Activated CD4-positive, alpha-beta T cell treated with anti-CD3 and anti-CD28 coated beads for 36 hours (primary cell): Measurements from ENCODE around the gene ITGA11. TPM values are rescaled to one million over a fixed set of nuclear protein-coding genes. Genes with fewer than 3 reads are reported as not detected.

Experiments
- ATAC-seq: fragments of 200-7000 bp; cut with Tn5 transposase; one replicate; pipeline ENCODE4 v1.10.0; 2021; ENCODE audit warnings: mild to moderate bottlenecking, moderate library complexity
- CTCF ChIA-PET: fragments of 350-600 bp; sonication (Branson Sonifier 250); formaldehyde crosslinking; loops from one replicate; lab custom pipeline; 2021; ENCODE audit warnings: antibody characterized with exemption; lab: Charles Lee
- POLR2A ChIA-PET: fragments of 350-600 bp; sonication (Branson Sonifier 250); formaldehyde crosslinking; loops from one replicate; lab custom pipeline; 2021; ENCODE audit warnings: antibody characterized with exemption, inconsistent platforms; lab: Charles Lee
- DNase-seq: peaks from one replicate; pipeline ENCODE4 v3.0.0-alpha.2; 2020
- H3K27ac Mint-ChIP-seq: one replicate; pipeline ENCODE4 v1.8.0; 2021; ENCODE audit warnings: mixed read lengths
- H3K27me3 Mint-ChIP-seq: one replicate; pipeline ENCODE4 v1.8.0; 2021; ENCODE audit warnings: mixed read lengths
- H3K36me3 Mint-ChIP-seq: one replicate; pipeline ENCODE4 v1.8.0; 2021; ENCODE audit warnings: low read depth, mixed read lengths
- H3K4me1 Mint-ChIP-seq: one replicate; pipeline ENCODE4 v1.8.0; 2021; ENCODE audit warnings: mixed read lengths
- H3K4me3 Mint-ChIP-seq: one replicate; pipeline ENCODE4 v1.8.0; 2021; ENCODE audit warnings: mild to moderate bottlenecking, moderate library complexity, mixed read lengths
- H3K9me3 Mint-ChIP-seq: one replicate; pipeline ENCODE4 v1.8.0; 2021; ENCODE audit warnings: low read depth, mixed read lengths
- intact Hi-C, 2 experiments: fragments of 100-400 bp; cut with DNase I in 1 of 2; cut with micrococcal nuclease in 1 of 2; formaldehyde crosslinking; loops; one replicate each; pipeline versions ENCODE4 v1.14.2 to v1.15.1; 2022 to 2024; cut with DNase I, micrococcal nuclease
- total RNA-seq, 2 experiments: library from RNA; stranded (reverse); gene quantifications; one replicate each; pipeline ENCODE4 v1.2.3, GENCODE V29; 2021

The ITGA11 gene
- total RNA-seq, 2 experiments from 2014 or later = 2.9 to 3.2 TPM

GRCh38 chr15:68469162-68470048 is 37.4 kb upstream of the ITGA11 start:
- ChIA-PET CTCF (interaction anchor here (1.4 kb wide), 1 partner anchor 18 kb away, joined by 3 read pairs; no protein-coding TSS in a partner anchor), POLR2A (no interaction called here)
- ATAC-seq (no peak), DNase-seq (no peak)
- intact Hi-C loops = no loop called here
- no peaks in the 10 kb centered on the region for H3K9me3 Mint-ChIP-seq
- H3K4me1 Mint-ChIP-seq = no peaks in the 10 kb centered on the region
- peaks cover 4% of the 10 kb centered on the region for H3K27me3 Mint-ChIP-seq
- H3K4me3 Mint-ChIP-seq = no peak overlapping the region
- H3K36me3 Mint-ChIP-seq = no peaks in the 10 kb centered on the region
- no peak overlapping the region for H3K27ac Mint-ChIP-seq

GRCh38 chr15:68466876-68467275 is 34.9 kb upstream of the ITGA11 start:
- DNase-seq (no peak), ATAC-seq (no peak)
- Mint-ChIP-seq H3K9me3 (no peaks in the 10 kb centered on the region), H3K27me3 (peaks cover 3% of the 10 kb centered on the region), H3K4me1 (no peaks in the 10 kb centered on the region), H3K4me3 (no peak overlapping the region), H3K27ac (no peak overlapping the region), H3K36me3 (no peaks in the 10 kb centered on the region)
- ChIA-PET CTCF (interaction anchor here (1.2 to 1.5 kb wide), 2 partner anchors 159 to 160 kb away, joined by 3 to 4 read pairs; no protein-coding TSS in a partner anchor), POLR2A (no interaction called here)
- intact Hi-C loops = no loop called here

DNA sequence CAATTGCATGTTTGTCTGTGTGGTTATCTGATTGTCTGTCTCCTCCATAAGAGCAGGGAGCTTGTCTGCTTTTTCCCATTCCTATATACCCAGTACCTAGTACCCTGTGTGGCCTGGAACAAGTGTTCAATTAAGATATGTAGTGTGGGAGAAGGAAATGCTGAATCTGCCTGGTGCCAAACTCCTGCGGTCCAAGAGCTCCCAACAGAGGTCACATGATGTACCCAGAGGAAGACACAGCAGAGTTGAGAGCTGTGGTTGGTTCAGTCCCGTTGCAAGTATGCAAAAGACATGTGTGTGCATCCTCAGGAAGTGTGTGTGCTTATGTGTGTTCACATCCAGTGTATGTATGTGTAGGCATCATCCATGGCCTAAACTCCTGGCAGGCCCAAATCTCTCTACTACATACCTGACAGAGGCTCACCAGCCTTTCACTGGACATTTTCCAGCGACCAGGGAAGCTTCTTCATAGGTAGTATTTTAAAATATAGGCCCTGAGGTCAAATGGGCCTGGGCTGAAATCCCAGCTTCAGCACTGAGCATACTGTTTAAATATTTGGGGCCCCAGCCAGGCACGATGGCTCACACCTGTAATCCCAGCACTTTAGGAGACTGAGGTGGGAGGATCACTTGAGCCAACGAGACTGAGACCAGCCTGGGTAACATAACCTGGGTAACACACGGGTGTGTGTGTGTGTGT is 34.0 kb upstream of the ITGA11 start:
- Mint-ChIP-seq H3K4me3 (no peak overlapping the region), H3K4me1 (no peaks in the 10 kb centered on the region), H3K36me3 (no peaks in the 10 kb centered on the region), H3K27me3 (peaks cover 3% of the 10 kb centered on the region), H3K9me3 (no peaks in the 10 kb centered on the region), H3K27ac (no peak overlapping the region)
- no peak for ATAC-seq
- intact Hi-C loops = no loop called here
- CTCF ChIA-PET = interaction anchor here (1.2 to 1.5 kb wide), 2 partner anchors 158 to 160 kb away, joined by 3 to 4 read pairs; no protein-coding TSS in a partner anchor
- no peak for DNase-seq
- POLR2A ChIA-PET = no interaction called here

DNA sequence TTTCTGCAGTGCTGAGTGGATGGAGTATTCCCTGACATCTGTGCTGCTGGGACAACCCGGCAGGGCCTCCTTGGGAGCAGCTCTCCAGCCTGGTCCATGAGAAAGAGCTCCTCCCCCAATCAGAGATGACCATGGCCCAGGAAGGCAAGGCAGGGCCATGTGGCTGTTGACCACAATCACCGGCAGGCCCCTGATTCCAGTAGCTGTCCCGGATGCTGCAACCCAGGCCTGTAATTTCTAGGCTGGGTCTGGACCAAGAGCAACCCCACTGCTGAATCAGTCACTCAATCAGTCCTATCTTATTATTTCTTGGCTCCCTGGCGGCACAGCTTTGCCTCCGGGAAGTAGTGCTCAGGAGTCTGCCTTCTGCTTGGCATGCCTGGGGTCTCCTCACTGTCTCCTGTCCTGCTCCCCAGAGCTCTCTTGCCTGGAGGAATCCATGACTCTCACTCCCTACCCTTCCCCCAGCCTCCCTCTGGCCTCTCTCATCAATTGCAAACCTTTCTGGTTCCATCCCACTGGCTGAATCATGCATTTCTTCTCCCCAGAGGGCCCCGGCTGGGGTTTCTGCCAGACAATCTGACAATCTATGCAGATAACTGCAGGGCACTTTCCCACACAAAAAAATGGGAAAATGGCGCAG is 32.6 kb upstream of the ITGA11 start:
- ChIA-PET CTCF (no interaction called here), POLR2A (no interaction called here)
- Mint-ChIP-seq H3K36me3 (no peaks in the 10 kb centered on the region), H3K9me3 (no peaks in the 10 kb centered on the region), H3K27me3 (peaks cover 7% of the 10 kb centered on the region), H3K4me1 (no peaks in the 10 kb centered on the region), H3K4me3 (no peak overlapping the region), H3K27ac (no peak overlapping the region)
- no peak for DNase-seq
- intact Hi-C loops = no loop called here
- ATAC-seq = no peak

GRCh38 chr15:68463996-68464395 is 32.0 kb upstream of the ITGA11 start:
- Mint-ChIP-seq H3K27ac (no peak overlapping the region), H3K9me3 (no peaks in the 10 kb centered on the region), H3K4me3 (no peak overlapping the region), H3K4me1 (no peaks in the 10 kb centered on the region), H3K27me3 (peaks cover 7% of the 10 kb centered on the region), H3K36me3 (no peaks in the 10 kb centered on the region)
- ATAC-seq (no peak), DNase-seq (no peak)
- intact Hi-C loops = no loop called here
- POLR2A ChIA-PET = no interaction called here
- CTCF ChIA-PET = interaction anchor here (0.5 kb wide), 1 partner anchor 30 kb away, joined by 4 read pairs; no protein-coding TSS in a partner anchor

GRCh38 chr15:68463444-68463843 is 31.5 kb upstream of the ITGA11 start:
- ChIA-PET POLR2A (no interaction called here), CTCF (interaction anchor here (0.5 to 1.0 kb wide), 3 partner anchors 16 to 30 kb away, joined by 3 to 4 read pairs (median 4); no protein-coding TSS in a partner anchor)
- no peak for ATAC-seq
- Mint-ChIP-seq H3K27me3 (peaks cover 7% of the 10 kb centered on the region), H3K4me1 (no peaks in the 10 kb centered on the region), H3K36me3 (no peaks in the 10 kb centered on the region), H3K27ac (no peak overlapping the region), H3K9me3 (no peaks in the 10 kb centered on the region), H3K4me3 (no peak overlapping the region)
- intact Hi-C loops = no loop called here
- no peak for DNase-seq

DNA sequence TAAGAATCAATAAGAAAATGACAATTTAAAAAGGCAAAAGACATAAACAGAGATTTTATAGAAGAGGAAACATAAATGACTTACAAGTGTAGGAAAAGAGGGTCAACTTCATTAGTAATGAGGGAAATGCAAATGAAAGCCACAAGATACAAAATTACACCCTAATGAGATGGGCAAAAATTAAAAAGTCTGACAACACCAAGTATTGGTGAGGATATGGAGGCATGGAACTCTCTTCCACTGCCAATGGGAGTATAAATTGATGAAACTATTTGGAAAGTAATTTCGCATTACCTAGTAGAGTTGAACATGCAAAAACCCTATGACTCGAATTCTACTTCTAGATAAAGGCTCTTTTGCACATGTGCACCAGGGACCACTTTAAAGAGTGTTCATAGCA is 28.2 kb upstream of the ITGA11 start:
- no peaks in the 10 kb centered on the region for H3K9me3 Mint-ChIP-seq
- CTCF ChIA-PET = interaction anchor here (1.5 kb wide), 1 partner anchor 9 kb away, joined by 3 read pairs; no protein-coding TSS in a partner anchor
- H3K27me3 Mint-ChIP-seq = peaks cover 13% of the 10 kb centered on the region
- intact Hi-C loops = no loop called here
- H3K4me3 Mint-ChIP-seq = no peak overlapping the region
- POLR2A ChIA-PET = no interaction called here
- H3K4me1 Mint-ChIP-seq = no peaks in the 10 kb centered on the region
- H3K36me3 Mint-ChIP-seq = no peaks in the 10 kb centered on the region
- ATAC-seq (no peak), DNase-seq (no peak)
- no peak overlapping the region for H3K27ac Mint-ChIP-seq

- ChIA-PET CTCF (no interaction called here), POLR2A (no interaction called here)
- Mint-ChIP-seq H3K4me3 (no peak overlapping the region), H3K36me3 (no peaks in the 10 kb centered on the region), H3K27ac (no peak overlapping the region), H3K27me3 (peaks cover 38% of the 10 kb centered on the region), H3K4me1 (no peaks in the 10 kb centered on the region), H3K9me3 (no peaks in the 10 kb centered on the region)
- ATAC-seq (no peak), DNase-seq (no peak)
- intact Hi-C loops = no loop called here
These were observed 18.2 kb upstream of the ITGA11 start for GRCh38 chr15:68450192-68450591.

DNA sequence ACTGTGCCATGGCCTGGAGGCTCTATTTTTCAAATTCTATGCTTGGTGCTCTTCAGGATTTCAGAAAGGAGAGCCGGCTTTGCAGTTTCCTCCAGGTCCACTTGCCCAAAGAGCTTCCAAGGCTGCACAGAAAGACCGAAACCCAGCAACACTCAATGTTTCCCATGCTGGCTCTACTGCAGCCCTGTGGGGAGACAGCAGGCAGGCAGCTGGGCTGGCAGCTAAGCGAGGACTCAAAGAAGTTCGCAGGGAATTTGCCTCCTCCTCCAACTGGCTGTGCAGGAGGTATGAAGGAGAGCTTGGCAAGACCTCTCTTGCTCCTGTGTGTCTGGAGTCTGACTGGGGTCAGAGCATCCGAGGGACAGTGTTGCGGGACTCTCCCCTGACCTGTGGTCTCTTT is 17.4 kb upstream of the ITGA11 start:
- intact Hi-C loops = no loop called here
- no peaks in the 10 kb centered on the region for H3K36me3 Mint-ChIP-seq
- H3K27ac Mint-ChIP-seq = no peak overlapping the region
- CTCF ChIA-PET = interaction anchor here (0.8 kb wide), 1 partner anchor 55 kb away, joined by 3 read pairs; no protein-coding TSS in a partner anchor
- ATAC-seq (no peak), DNase-seq (no peak)
- peaks cover 36% of the 10 kb centered on the region for H3K27me3 Mint-ChIP-seq
- H3K4me1 Mint-ChIP-seq = no peaks in the 10 kb centered on the region
- POLR2A ChIA-PET = no interaction called here
- H3K4me3 Mint-ChIP-seq = no peak overlapping the region
- no peaks in the 10 kb centered on the region for H3K9me3 Mint-ChIP-seq

- no peak for DNase-seq
- peaks cover 33% of the 10 kb centered on the region for H3K27me3 Mint-ChIP-seq
These were observed 16.2 kb upstream of the ITGA11 start for GRCh38 chr15:68447976-68448755.

More at GRCh38 chr15:68447976-68448755, 16.2 kb upstream of the ITGA11 start:
- POLR2A ChIA-PET = no interaction called here
- no peaks in the 10 kb centered on the region for H3K4me1 Mint-ChIP-seq
- H3K9me3 Mint-ChIP-seq = no peaks in the 10 kb centered on the region
- ATAC-seq = no peak
- intact Hi-C loops = no loop called here
- no peak overlapping the region for H3K4me3 Mint-ChIP-seq
- no peak overlapping the region for H3K27ac Mint-ChIP-seq
- CTCF ChIA-PET = interaction anchor here (0.6 to 1.0 kb wide), 2 partner anchors 273 to 1510 kb away, joined by 3 to 4 read pairs; no protein-coding TSS in a partner anchor
- H3K36me3 Mint-ChIP-seq = no peaks in the 10 kb centered on the region
